ENCODE measurements around the gene SEMA3C. TPM values are rescaled to one million over a fixed set of nuclear protein-coding genes. Genes with fewer than 3 reads are reported as not detected.

The SEMA3C gene
- total RNA-seq, 1 donor from 2014 or later: 34.8 TPM

- no peaks in the 10 kb centered on the region for H3K4me1 ChIP-seq
- intact Hi-C loops (cut with DNase I): no loop called here
- H3K36me3 ChIP-seq: no peaks in the 10 kb centered on the region
- H3K27me3 ChIP-seq (ENCODE audit: low read depth): no peaks in the 10 kb centered on the region
- no peaks in the 10 kb centered on the region for H3K9me3 ChIP-seq
- ATAC-seq (no peak), DNase-seq (no peak)
- TF ChIP-seq CTCF (IDR thresholded peaks at IDR 0.05): no peak
- no peak overlapping the region for H3K27ac ChIP-seq
- H3K4me3 ChIP-seq: no peak overlapping the region
Measured at GRCh38 chr7:80735330-80735729, 183.5 kb downstream of the SEMA3C start.

- intact Hi-C loops (cut with DNase I): no loop called here
Measured at GRCh38 chr7:80734011-80734410, 184.8 kb downstream of the SEMA3C start.

GRCh38 chr7:80733333-80733915 is 185.4 kb downstream of the SEMA3C start:
- ATAC-seq (no peak), DNase-seq (no peak)
- Histone ChIP-seq H3K9me3 (no peaks in the 10 kb centered on the region), H3K27ac (no peak overlapping the region), H3K36me3 (no peaks in the 10 kb centered on the region), H3K4me3 (no peak overlapping the region), H3K4me1 (no peaks in the 10 kb centered on the region), H3K27me3 (ENCODE audit: low read depth) (no peaks in the 10 kb centered on the region)
- no peak for TF ChIP-seq CTCF (IDR thresholded peaks at IDR 0.05)
- intact Hi-C loops (cut with DNase I): no loop called here

More at GRCh38 chr7:80734011-80734410, 184.8 kb downstream of the SEMA3C start:
- no peaks in the 10 kb centered on the region for H3K27me3 ChIP-seq (ENCODE audit: low read depth)
- DNase-seq (no peak), ATAC-seq (no peak)
- no peaks in the 10 kb centered on the region for H3K36me3 ChIP-seq
- H3K4me1 ChIP-seq: no peaks in the 10 kb centered on the region
- no peak overlapping the region for H3K4me3 ChIP-seq
- H3K9me3 ChIP-seq: no peaks in the 10 kb centered on the region
- H3K27ac ChIP-seq: no peak overlapping the region
- TF ChIP-seq CTCF (IDR thresholded peaks at IDR 0.05): no peak

- Histone ChIP-seq H3K27me3 (ENCODE audit: low read depth) (no peaks in the 10 kb centered on the region), H3K36me3 (no peaks in the 10 kb centered on the region), H3K9me3 (no peaks in the 10 kb centered on the region), H3K27ac (no peak overlapping the region), H3K4me1 (no peaks in the 10 kb centered on the region), H3K4me3 (no peak overlapping the region)
- intact Hi-C loops (cut with DNase I): no loop called here
- TF ChIP-seq CTCF (IDR thresholded peaks at IDR 0.05): no peak
- DNase-seq: no peak
- no peak for ATAC-seq
Measured at GRCh38 chr7:80732630-80733029, 186.2 kb downstream of the SEMA3C start.

- intact Hi-C loops (cut with DNase I): no loop called here
- ATAC-seq: no peak
Measured at GRCh38 chr7:80731281-80731680, 187.6 kb downstream of the SEMA3C start.

More at GRCh38 chr7:80731281-80731680, 187.6 kb downstream of the SEMA3C start:
- DNase-seq: no peak
- no peak for TF ChIP-seq CTCF (IDR thresholded peaks at IDR 0.05)
- Histone ChIP-seq H3K27ac (no peak overlapping the region), H3K27me3 (ENCODE audit: low read depth) (no peaks in the 10 kb centered on the region), H3K9me3 (no peaks in the 10 kb centered on the region), H3K4me3 (no peak overlapping the region), H3K4me1 (no peaks in the 10 kb centered on the region), H3K36me3 (no peaks in the 10 kb centered on the region)

Data from lower lobe of right lung (tissue), 2 donors.